HepG2 (cell line): ENCODE measurements around the gene DNAJB11. TPM values are rescaled to one million over a fixed set of nuclear protein-coding genes. Genes with fewer than 3 reads are reported as not detected.

Source experiments
- ATAC-seq: fragments of 200-7000 bp; cut with Tn5 transposase; 3 replicates; pipeline ENCODE4 v1.9.1; 2020; ENCODE audit warnings: mild to moderate bottlenecking, moderate library complexity
- BruUV-seq: library from RNA; stranded (reverse); fragments of 400-500 nt; replicated peaks from 2 replicates; lab custom pipeline; 2021; lab: Mats Ljungman, UMichigan
- CTCF ChIA-PET: fragments of 300-600 bp; formaldehyde crosslinking; extraction: SDS; loops from one replicate; lab custom pipeline; 2021; ENCODE audit warnings: low total read pairs, inconsistent platforms, low intra/inter-chr PET ratio; lab: Yijun Ruan, JAX
- POLR2A ChIA-PET: fragments of 350-600 bp; sonication (Branson Sonifier 250); formaldehyde crosslinking; loops from one replicate; lab custom pipeline; 2020; ENCODE audit warnings: antibody characterized with exemption, inconsistent platforms; lab: Yijun Ruan, JAX
- DNase-seq: peaks from one replicate; pipeline ENCODE4 v3.0.0-alpha.2; 2015; ENCODE audit warnings: low spot score
- FAIRE-seq: peaks from 3 replicates; lab custom pipeline; 2011; peaks lifted over from hg19 to GRCh38; lab: Jason Lieb, UNC
- H2AFZ ChIP-seq: one replicate; pipeline ENCODE4 v1.6.1; 2011; ENCODE audit warnings: low read length, inconsistent platforms
- H3K27ac ChIP-seq: fragments of 300-600 bp; 3 replicates; pipeline ENCODE4 v1.8.0; 2011; ENCODE audit warnings: mixed run types, mild to moderate bottlenecking, mixed read lengths, low read length, inconsistent platforms; ENCODE audit not compliant: insufficient read depth; ENCODE audit errors: extremely low read length
- H3K27me3 ChIP-seq, 2 experiments: fragments of 200-600 bp in 1 of 2; 2 replicates in 1 of 2; 3 replicates in 1 of 2; pipeline versions ENCODE4 v1.6.0 to v1.8.0; 2011; ENCODE audit warnings: low read length in 2 of 2, mild to moderate bottlenecking in 2 of 2, moderate library complexity in 2 of 2, inconsistent platforms in 1 of 2; ENCODE audit not compliant: insufficient read depth in 2 of 2, control insufficient read depth in 1 of 2
- H3K36me3 ChIP-seq, 2 experiments: fragments of 200-600 bp in 1 of 2; replicated peaks in 1 of 2; 2 replicates in 1 of 2; 3 replicates in 1 of 2; pipeline versions ENCODE4 v1.5.1 to v1.8.0; 2011; ENCODE audit warnings: low read length in 2 of 2, inconsistent platforms in 1 of 2; ENCODE audit not compliant: insufficient read depth in 2 of 2, control insufficient read depth in 1 of 2
- H3K4me1 ChIP-seq: 2 replicates; pipeline ENCODE4 v1.5.1; 2012; ENCODE audit warnings: low read length, inconsistent platforms; ENCODE audit not compliant: insufficient read depth
- H3K4me2 ChIP-seq: 2 replicates; pipeline ENCODE4 v1.6.0; 2011; ENCODE audit warnings: low read depth, low read length, inconsistent platforms
- H3K4me3 ChIP-seq, 3 experiments: fragments of 200-600 bp in 1 of 3; sonication (generic), shearing (Covaris generic) in 1 of 3; replicated peaks in 1 of 3; 2 replicates each; pipeline ENCODE4 v1.5.1; 2011 to 2016; ENCODE audit warnings: low read length in 3 of 3, inconsistent platforms in 2 of 3, low read depth in 2 of 3, mild to moderate bottlenecking in 2 of 3, control low read depth in 1 of 3, mixed read lengths in 1 of 3; ENCODE audit not compliant: insufficient read depth in 1 of 3
- H3K79me2 ChIP-seq: one replicate; pipeline ENCODE4 v1.6.1; 2011; ENCODE audit warnings: low read length, inconsistent platforms; ENCODE audit not compliant: insufficient read depth
- H3K9ac ChIP-seq: 2 replicates; pipeline ENCODE4 v1.6.0; 2011; ENCODE audit warnings: mild to moderate bottlenecking, low read depth, low read length, inconsistent platforms; ENCODE audit not compliant: insufficient read depth
- H3K9me3 ChIP-seq: 2 replicates; pipeline ENCODE4 v1.5.1; 2012; ENCODE audit warnings: mild to moderate bottlenecking, low read length
- H4K20me1 ChIP-seq: 2 replicates; pipeline ENCODE4 v1.6.0; 2011; ENCODE audit warnings: inconsistent platforms, mild to moderate bottlenecking, low read length, moderate library complexity; ENCODE audit not compliant: insufficient read depth
- ATF5 ChIP-seq: sonication (generic); formaldehyde crosslinking; IDR thresholded peaks from 2 replicates; pipeline ENCODE4 v1.4.0; 2020; ENCODE audit warnings: mild to moderate bottlenecking, low read depth, missing genetic modification reagents
- HOXD1 ChIP-seq: sonication (generic); formaldehyde crosslinking; IDR thresholded peaks from 2 replicates; pipeline ENCODE4 v1.5.0; 2020; ENCODE audit warnings: missing genetic modification reagents
- POLR2AphosphoS5 ChIP-seq: IDR thresholded peaks from 2 replicates; pipeline ENCODE4 v1.6.1; 2012; ENCODE audit warnings: low read depth, low read length
- SMC3 ChIP-seq: IDR thresholded peaks from 2 replicates; pipeline ENCODE4 v1.6.1; 2011; ENCODE audit warnings: low read length, improper control_type of control experiment
- ZNF136 ChIP-seq: sonication (generic); formaldehyde crosslinking; IDR thresholded peaks from 2 replicates; pipeline ENCODE4 v1.8.1; 2022; ENCODE audit warnings: low read depth, mild to moderate bottlenecking, moderate library complexity, missing genetic modification reagents
- ZNF670 ChIP-seq: sonication (generic); formaldehyde crosslinking; IDR thresholded peaks from 2 replicates; pipeline ENCODE4 v1.8.0; 2022; ENCODE audit warnings: mild to moderate bottlenecking, missing genetic modification reagents, borderline replicate concordance
- ZNF775 ChIP-seq: sonication (generic); formaldehyde crosslinking; IDR thresholded peaks from 2 replicates; pipeline ENCODE4 v1.4.0; 2020; ENCODE audit warnings: missing genetic modification reagents, mild to moderate bottlenecking, moderate library complexity, borderline replicate concordance
- ZSCAN12 ChIP-seq: sonication (generic); formaldehyde crosslinking; IDR thresholded peaks from 2 replicates; pipeline ENCODE4 v1.9.0; 2021; ENCODE audit warnings: mild to moderate bottlenecking, missing genetic modification reagents
- WGBS: methylation state at CpG from one replicate; pipeline ENCODE4 v1.1.6; 2017; ENCODE audit warnings: low lambda C conversion rate; 5-methylcytosine and 5-hydroxymethylcytosine counted together
- in situ Hi-C: cut with HindIII; loops from 2 replicates; pipeline ENCODE4 v1.10.0; 2017; ENCODE audit warnings: low pct_unique_long_range_greater_than_20kb; ENCODE audit not compliant: extremely low pct_ligation_motif_present
- intact Hi-C: fragments of 100-400 bp; cut with micrococcal nuclease; formaldehyde crosslinking; loops from one replicate; pipeline ENCODE4 v1.10.0; 2022; ENCODE audit not compliant: unreplicated experiment
- polyA plus RNA-seq, 8 experiments: library from polyadenylated mRNA; depleted of rRNA in 3 of 8; stranded (reverse) in 7 of 8; unstranded in 1 of 8; fragments of >200 nt; fragmentation: Illumina TruSeq in 4 of 8; extraction: Trizol in 4 of 8; gene quantifications; 2 replicates each; pipeline versions ENCODE4 v1.2.1 to v1.2.3, GENCODE V29; 2011 to 2016; ENCODE audit warnings: low read depth in 4 of 8, missing spikeins in 1 of 8, mixed read lengths in 1 of 8; ENCODE audit not compliant: insufficient read depth in 1 of 8
- total RNA-seq, 5 experiments: library from RNA; depleted of rRNA; stranded (reverse); fragments of >200 nt; fragmentation: Illumina TruSeq; extraction: Trizol; gene quantifications; 2 replicates each; pipeline ENCODE4 v1.2.3, GENCODE V29; 2016; ENCODE audit warnings: low read depth in 1 of 5
- TF ChIP-seq, protein P1 (sequence below): sonication (generic); formaldehyde crosslinking; IDR thresholded peaks from 2 replicates; pipeline ENCODE4 v1.4.0; 2020; ENCODE audit warnings: missing genetic modification reagents
- TF ChIP-seq, protein P2 (sequence below): sonication (generic); formaldehyde crosslinking; IDR thresholded peaks from 2 replicates; pipeline ENCODE4 v1.5.0; 2020; ENCODE audit warnings: mild to moderate bottlenecking, missing genetic modification reagents, borderline replicate concordance
- TF ChIP-seq, protein P3 (sequence below): sonication (generic); formaldehyde crosslinking; IDR thresholded peaks from 2 replicates; pipeline ENCODE4 v1.4.0; 2020; ENCODE audit warnings: missing genetic modification reagents
- TF ChIP-seq, protein P4 (sequence below): sonication (generic); formaldehyde crosslinking; IDR thresholded peaks from 2 replicates; pipeline ENCODE4 v1.9.0; 2022; ENCODE audit warnings: missing genetic modification reagents, mild to moderate bottlenecking, borderline replicate concordance

Gene DNAJB11
- total and polyA plus RNA-seq, 2 of the 13 experiments (the other 11 are each of a cell fraction or from before 2014, with no cell fraction given), result 41.0 to 132 TPM

GRCh38 chr3:186526256-186526606, 44.3 kb upstream of the DNAJB11 start:
- no peaks in the 10 kb centered on the region for H3K27me3 ChIP-seq
- FAIRE-seq, result no peak
- WGBS, result 74% methylated on average over 6 of the region's 6 CpGs
- no peak for DNase-seq
- H3K4me2 ChIP-seq, result peak overlapping the region; percentile 61; the same call in 1 of the 2 replicates
- no peak overlapping the region for H2AFZ ChIP-seq
- no peak for ATAC-seq
- no peak overlapping the region for H3K27ac ChIP-seq
- no peaks in the 10 kb centered on the region for H4K20me1 ChIP-seq
- intact Hi-C loops, result no loop called here
- H3K36me3 ChIP-seq, result no peaks in the 10 kb centered on the region
- no TSS peak for BruUV-seq
- no peak overlapping the region for H3K4me3 ChIP-seq
- ChIA-PET POLR2A (interaction anchor here (0.9 to 1.1 kb wide), 2 partner anchors 9 to 44 kb away, joined by 3 to 4 read pairs; partner anchors contain the start of gene DNAJB11), CTCF (no interaction called here)
- in situ Hi-C loops, result no loop called here
- H3K79me2 ChIP-seq, result no peaks in the 10 kb centered on the region
- no peak overlapping the region for H3K9ac ChIP-seq
- H3K9me3 ChIP-seq, result no peaks in the 10 kb centered on the region
- peaks cover 58% of the 10 kb centered on the region for H3K4me1 ChIP-seq
- TF ChIP-seq SMC3 (no peak), POLR2AphosphoS5 (no peak), ZNF670 (CRISPR knock-in tag) (no peak), HOXD1 (no peak), ATF5 (no peak), ZNF136 (CRISPR knock-in tag) (no peak), ZSCAN12 (no peak), ZNF775 (CRISPR knock-in tag) (no peak)
- TF ChIP-seq, protein P1, sequence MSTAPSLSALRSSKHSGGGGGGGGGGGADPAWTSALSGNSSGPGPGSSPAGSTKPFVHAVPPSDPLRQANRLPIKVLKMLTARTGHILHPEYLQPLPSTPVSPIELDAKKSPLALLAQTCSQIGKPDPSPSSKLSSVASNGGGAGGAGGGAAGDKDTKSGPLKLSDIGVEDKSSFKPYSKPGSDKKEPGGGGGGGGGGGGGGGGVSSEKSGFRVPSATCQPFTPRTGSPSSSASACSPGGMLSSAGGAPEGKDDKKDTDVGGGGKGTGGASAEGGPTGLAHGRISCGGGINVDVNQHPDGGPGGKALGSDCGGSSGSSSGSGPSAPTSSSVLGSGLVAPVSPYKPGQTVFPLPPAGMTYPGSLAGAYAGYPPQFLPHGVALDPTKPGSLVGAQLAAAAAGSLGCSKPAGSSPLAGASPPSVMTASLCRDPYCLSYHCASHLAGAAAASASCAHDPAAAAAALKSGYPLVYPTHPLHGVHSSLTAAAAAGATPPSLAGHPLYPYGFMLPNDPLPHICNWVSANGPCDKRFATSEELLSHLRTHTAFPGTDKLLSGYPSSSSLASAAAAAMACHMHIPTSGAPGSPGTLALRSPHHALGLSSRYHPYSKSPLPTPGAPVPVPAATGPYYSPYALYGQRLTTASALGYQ (CRISPR knock-in tag), result no peak
- TF ChIP-seq, protein P2, sequence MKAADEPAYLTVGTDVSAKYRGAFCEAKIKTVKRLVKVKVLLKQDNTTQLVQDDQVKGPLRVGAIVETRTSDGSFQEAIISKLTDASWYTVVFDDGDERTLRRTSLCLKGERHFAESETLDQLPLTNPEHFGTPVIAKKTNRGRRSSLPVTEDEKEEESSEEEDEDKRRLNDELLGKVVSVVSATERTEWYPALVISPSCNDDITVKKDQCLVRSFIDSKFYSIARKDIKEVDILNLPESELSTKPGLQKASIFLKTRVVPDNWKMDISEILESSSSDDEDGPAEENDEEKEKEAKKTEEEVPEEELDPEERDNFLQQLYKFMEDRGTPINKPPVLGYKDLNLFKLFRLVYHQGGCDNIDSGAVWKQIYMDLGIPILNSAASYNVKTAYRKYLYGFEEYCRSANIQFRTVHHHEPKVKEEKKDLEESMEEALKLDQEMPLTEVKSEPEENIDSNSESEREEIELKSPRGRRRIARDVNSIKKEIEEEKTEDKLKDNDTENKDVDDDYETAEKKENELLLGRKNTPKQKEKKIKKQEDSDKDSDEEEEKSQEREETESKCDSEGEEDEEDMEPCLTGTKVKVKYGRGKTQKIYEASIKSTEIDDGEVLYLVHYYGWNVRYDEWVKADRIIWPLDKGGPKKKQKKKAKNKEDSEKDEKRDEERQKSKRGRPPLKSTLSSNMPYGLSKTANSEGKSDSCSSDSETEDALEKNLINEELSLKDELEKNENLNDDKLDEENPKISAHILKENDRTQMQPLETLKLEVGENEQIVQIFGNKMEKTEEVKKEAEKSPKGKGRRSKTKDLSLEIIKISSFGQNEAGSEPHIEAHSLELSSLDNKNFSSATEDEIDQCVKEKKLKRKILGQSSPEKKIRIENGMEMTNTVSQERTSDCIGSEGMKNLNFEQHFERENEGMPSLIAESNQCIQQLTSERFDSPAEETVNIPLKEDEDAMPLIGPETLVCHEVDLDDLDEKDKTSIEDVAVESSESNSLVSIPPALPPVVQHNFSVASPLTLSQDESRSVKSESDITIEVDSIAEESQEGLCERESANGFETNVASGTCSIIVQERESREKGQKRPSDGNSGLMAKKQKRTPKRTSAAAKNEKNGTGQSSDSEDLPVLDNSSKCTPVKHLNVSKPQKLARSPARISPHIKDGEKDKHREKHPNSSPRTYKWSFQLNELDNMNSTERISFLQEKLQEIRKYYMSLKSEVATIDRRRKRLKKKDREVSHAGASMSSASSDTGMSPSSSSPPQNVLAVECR (CRISPR knock-in tag), result no peak
- TF ChIP-seq, protein P3, sequence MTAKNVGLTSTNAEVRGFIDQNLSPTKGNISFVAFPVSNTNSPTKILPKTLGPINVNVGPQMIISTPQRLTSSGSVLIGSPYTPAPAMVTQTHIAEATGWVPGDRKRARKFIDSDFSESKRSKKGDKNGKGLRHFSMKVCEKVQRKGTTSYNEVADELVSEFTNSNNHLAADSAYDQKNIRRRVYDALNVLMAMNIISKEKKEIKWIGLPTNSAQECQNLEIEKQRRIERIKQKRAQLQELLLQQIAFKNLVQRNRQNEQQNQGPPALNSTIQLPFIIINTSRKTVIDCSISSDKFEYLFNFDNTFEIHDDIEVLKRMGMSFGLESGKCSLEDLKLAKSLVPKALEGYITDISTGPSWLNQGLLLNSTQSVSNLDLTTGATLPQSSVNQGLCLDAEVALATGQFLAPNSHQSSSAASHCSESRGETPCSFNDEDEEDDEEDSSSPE (CRISPR knock-in tag), result no peak
- TF ChIP-seq, protein P4, sequence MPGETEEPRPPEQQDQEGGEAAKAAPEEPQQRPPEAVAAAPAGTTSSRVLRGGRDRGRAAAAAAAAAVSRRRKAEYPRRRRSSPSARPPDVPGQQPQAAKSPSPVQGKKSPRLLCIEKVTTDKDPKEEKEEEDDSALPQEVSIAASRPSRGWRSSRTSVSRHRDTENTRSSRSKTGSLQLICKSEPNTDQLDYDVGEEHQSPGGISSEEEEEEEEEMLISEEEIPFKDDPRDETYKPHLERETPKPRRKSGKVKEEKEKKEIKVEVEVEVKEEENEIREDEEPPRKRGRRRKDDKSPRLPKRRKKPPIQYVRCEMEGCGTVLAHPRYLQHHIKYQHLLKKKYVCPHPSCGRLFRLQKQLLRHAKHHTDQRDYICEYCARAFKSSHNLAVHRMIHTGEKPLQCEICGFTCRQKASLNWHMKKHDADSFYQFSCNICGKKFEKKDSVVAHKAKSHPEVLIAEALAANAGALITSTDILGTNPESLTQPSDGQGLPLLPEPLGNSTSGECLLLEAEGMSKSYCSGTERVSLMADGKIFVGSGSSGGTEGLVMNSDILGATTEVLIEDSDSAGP (CRISPR knock-in tag), result no peak
